IMR-90 (cell line): Measurements from ENCODE around the gene FAM193A.

Source experiments
- BHLHE40 ChIP-seq: fragments of 150-350 bp; IDR thresholded peaks from 2 replicates; pipeline ENCODE4 v1.6.1; 2016; ENCODE audit warnings: mild to moderate bottlenecking, low read depth, low read length
- RFX5 ChIP-seq: IDR thresholded peaks from 2 replicates; pipeline ENCODE4 v1.8.0; 2012; ENCODE audit warnings: low read depth, mild to moderate bottlenecking, low read length, moderate library complexity

- TF ChIP-seq BHLHE40: no peak
- no peak for TF ChIP-seq RFX5
Measured at GRCh38 chr4:2636331-2636730, 99.9 kb downstream of the FAM193A start.
